AG09309 (cell line): ENCODE results near the gene ATRNL1.

Experiments
- DNase-seq: peaks from one replicate; pipeline ENCODE4 v3.0.0-alpha.2; 2010; ENCODE audit warnings: low read depth
- H3K4me3 ChIP-seq: 2 replicates; pipeline ENCODE4 v1.5.1; 2011; ENCODE audit warnings: mild to moderate bottlenecking, low read depth, low read length, moderate library complexity; ENCODE audit not compliant: control insufficient read depth
- CTCF ChIP-seq: IDR thresholded peaks from 2 replicates; pipeline ENCODE4 v1.5.1; 2011; ENCODE audit warnings: mild to moderate bottlenecking, low read depth, low read length, inconsistent platforms; ENCODE audit not compliant: insufficient read depth, control insufficient read depth; ENCODE audit errors: missing control alignments

ATRNL1 gene

GRCh38 chr10:115422624-115423023, 329.5 kb downstream of the ATRNL1 start:
- no peak overlapping the region for H3K4me3 ChIP-seq
- DNase-seq: no peak
- TF ChIP-seq CTCF: no peak

GRCh38 chr10:115427611-115428010, 334.4 kb downstream of the ATRNL1 start:
- no peak for DNase-seq
- TF ChIP-seq CTCF: no peak
- no peak overlapping the region for H3K4me3 ChIP-seq

- DNase-seq: no peak
- no peak for TF ChIP-seq CTCF
- no peak overlapping the region for H3K4me3 ChIP-seq
Measured at GRCh38 chr10:115432188-115432819, 339.1 kb downstream of the ATRNL1 start.

- no peak overlapping the region for H3K4me3 ChIP-seq
- TF ChIP-seq CTCF: no peak
- DNase-seq: no peak
Measured at GRCh38 chr10:115436999-115437398, 343.8 kb downstream of the ATRNL1 start.

GRCh38 chr10:115441907-115442545, 348.9 kb downstream of the ATRNL1 start:
- H3K4me3 ChIP-seq: no peak overlapping the region
- no peak for DNase-seq
- no peak for TF ChIP-seq CTCF

GRCh38 chr10:115456812-115457211, 363.6 kb downstream of the ATRNL1 start:
- H3K4me3 ChIP-seq: no peak overlapping the region
- no peak for TF ChIP-seq CTCF
- DNase-seq: no peak
